Measurements from ENCODE around the gene HRK. TPM values are rescaled to one million over a fixed set of nuclear protein-coding genes. Genes with fewer than 3 reads are reported as not detected.

The HRK gene
- total and polyA plus RNA-seq, 4 donors: 0.14 TPM; not detected in 3

DNA sequence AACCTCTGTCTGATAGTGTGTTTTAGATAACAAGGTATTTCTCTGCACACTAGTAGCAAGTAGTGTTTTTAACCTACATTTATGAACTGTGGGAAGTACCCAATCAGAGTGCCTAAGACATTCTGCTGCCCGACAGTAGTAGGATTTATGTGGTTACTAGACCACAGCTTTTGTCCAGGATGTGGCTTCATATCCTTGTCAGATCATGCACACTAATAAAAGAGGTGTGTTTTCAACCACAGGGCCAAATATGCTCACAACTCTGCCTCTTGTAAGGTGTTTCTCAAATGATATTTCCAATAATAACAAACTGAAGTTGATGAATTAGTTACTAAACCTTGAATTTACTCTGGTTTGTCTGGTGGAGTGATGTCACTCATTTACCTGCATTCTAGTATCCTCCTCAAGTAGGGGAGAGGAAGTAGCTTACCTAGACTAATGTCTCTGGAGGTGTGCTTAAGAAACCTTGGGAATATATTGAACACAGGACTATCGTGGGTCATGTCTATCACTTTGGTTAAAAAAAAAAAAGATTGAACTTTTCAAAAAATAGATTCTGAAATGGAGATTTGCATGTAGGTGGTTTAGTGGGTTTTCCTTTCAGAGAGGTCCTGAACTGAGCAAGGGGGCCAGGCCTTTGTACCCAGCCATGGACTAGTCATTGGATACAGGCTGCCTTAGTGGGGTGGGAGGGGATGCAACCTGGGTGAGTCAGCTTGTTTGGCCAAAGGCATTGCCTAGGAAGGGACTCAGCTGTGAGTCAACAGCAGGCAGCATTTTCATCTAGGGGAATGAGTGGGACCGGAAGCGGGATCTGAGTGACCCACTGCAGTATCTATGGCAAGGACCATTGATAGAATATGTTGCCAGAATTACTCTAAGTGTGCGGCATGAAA is 43.6 kb upstream of the HRK start:
- Histone ChIP-seq H3K36me3 (ENCODE audit: control insufficient read depth in 4 of 4, insufficient read depth in 3 of 4, low read depth in 1 of 4, low read length in 3 of 4) (peaks cover 3 to 7% (median 6%) of the 10 kb centered on the region in 4 donors), H3K4me1 (ENCODE audit: control insufficient read depth in 4 of 4, insufficient read depth in 4 of 4, low read length in 3 of 4) (peaks cover 0 to 3% (median under 1%) of the 10 kb centered on the region in 4 donors), H3K9ac (ENCODE audit: low read depth in 1 of 2, low read length in 2 of 2) (no peak overlapping the region), H3K4me3 (ENCODE audit: low read depth in 1 of 3, low read length in 3 of 3) (no peak overlapping the region), H3K9me3 (ENCODE audit: control insufficient read depth in 4 of 4, low read length in 3 of 4) (no peaks in the 10 kb centered on the region), H3K27ac (ENCODE audit: low read depth in 1 of 2, low read length in 2 of 2) (no peak overlapping the region), H3K27me3 (ENCODE audit: control insufficient read depth in 4 of 4, insufficient read depth in 4 of 4, low read length in 3 of 4) (no peaks in the 10 kb centered on the region)
- WGBS: 73% methylated on average over 5 of the region's 5 CpGs
- no peak for DNase-seq (ENCODE audit: low spot score)
- TF ChIP-seq HNF4G (IDR thresholded peaks at IDR 0.05) (no peak), FOXA2 (IDR thresholded peaks at IDR 0.05) (no peak), NR2F2 (IDR thresholded peaks at IDR 0.05) (no peak), EGR1 (IDR thresholded peaks at IDR 0.05; ENCODE audit: low read depth in 2 of 2) (no peak), FOXA1 (IDR thresholded peaks at IDR 0.05) (no peak), RAD21 (IDR thresholded peaks at IDR 0.05) (no peak), MAX (IDR thresholded peaks at IDR 0.05) (no peak), ATF3 (IDR thresholded peaks at IDR 0.05) (no peak), RXRA (IDR thresholded peaks at IDR 0.05) (no peak), REST (IDR thresholded peaks at IDR 0.05) (no peak), GABPA (IDR thresholded peaks at IDR 0.05 in 1 of 2, conservative IDR thresholded peaks at IDR 0.05 in 1 of 2) (no peak)
- TF ChIP-seq, protein P1, sequence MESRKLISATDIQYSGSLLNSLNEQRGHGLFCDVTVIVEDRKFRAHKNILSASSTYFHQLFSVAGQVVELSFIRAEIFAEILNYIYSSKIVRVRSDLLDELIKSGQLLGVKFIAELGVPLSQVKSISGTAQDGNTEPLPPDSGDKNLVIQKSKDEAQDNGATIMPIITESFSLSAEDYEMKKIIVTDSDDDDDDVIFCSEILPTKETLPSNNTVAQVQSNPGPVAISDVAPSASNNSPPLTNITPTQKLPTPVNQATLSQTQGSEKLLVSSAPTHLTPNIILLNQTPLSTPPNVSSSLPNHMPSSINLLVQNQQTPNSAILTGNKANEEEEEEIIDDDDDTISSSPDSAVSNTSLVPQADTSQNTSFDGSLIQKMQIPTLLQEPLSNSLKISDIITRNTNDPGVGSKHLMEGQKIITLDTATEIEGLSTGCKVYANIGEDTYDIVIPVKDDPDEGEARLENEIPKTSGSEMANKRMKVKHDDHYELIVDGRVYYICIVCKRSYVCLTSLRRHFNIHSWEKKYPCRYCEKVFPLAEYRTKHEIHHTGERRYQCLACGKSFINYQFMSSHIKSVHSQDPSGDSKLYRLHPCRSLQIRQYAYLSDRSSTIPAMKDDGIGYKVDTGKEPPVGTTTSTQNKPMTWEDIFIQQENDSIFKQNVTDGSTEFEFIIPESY (IDR thresholded peaks at IDR 0.05): no peak

DNA sequence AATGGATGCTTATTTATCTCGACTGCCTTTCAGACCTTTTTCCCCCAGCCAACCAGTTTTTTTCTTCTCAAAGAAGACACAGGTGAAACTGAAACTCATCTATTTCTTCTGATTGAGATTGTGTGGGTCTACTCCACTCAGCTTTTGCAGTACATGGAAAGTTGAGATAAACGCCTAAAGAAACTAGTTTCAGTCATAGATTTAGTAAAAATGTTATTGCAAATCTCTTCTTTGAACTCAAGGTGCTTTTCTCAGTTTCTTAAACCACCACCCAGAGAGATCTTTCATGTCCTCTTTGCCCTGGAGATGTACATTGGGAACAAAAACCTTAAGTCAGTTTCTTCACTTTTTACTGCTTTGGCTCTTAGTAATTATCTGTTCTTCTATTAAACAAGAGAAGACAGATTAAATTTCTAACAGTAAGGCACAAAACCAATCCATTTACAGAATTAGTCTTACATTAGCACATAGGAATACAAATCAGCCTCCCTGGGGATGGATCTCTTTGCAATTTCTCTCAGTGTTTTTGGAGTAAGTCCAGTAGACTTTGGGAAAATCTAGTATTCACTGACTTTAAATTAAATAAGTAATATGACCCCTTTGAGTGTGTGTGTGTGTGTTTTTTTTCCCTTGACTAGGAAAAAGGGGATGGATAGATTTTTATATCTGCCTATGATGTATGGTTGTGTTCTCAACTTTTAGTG is 41.1 kb upstream of the HRK start:
- no peak overlapping the region for H3K9ac ChIP-seq (ENCODE audit: low read depth in 1 of 2, low read length in 2 of 2)
- peaks cover 0 to 10% (median 4%) of the 10 kb centered on the region in 4 donors for H3K4me1 ChIP-seq (ENCODE audit: control insufficient read depth in 4 of 4, insufficient read depth in 4 of 4, low read length in 3 of 4)
- H3K27ac ChIP-seq (ENCODE audit: low read depth in 1 of 2, low read length in 2 of 2): no peak overlapping the region
- peaks cover 0 to 2% (median 0%) of the 10 kb centered on the region in 4 donors for H3K36me3 ChIP-seq (ENCODE audit: control insufficient read depth in 4 of 4, insufficient read depth in 3 of 4, low read depth in 1 of 4, low read length in 3 of 4)
- H3K9me3 ChIP-seq (ENCODE audit: control insufficient read depth in 4 of 4, low read length in 3 of 4): no peaks in the 10 kb centered on the region
- no peak for TF ChIP-seq JUND (IDR thresholded peaks at IDR 0.05)
- no peak overlapping the region for H3K4me3 ChIP-seq (ENCODE audit: low read depth in 1 of 3, low read length in 3 of 3)
- DNase-seq (ENCODE audit: low spot score): no peak
- WGBS: 86% methylated on average over 2 of the region's 2 CpGs
- H3K27me3 ChIP-seq (ENCODE audit: control insufficient read depth in 4 of 4, insufficient read depth in 4 of 4, low read length in 3 of 4): no peaks in the 10 kb centered on the region
